ENCODE data around the gene ABHD5. TPM values are rescaled to one million over a fixed set of nuclear protein-coding genes. Genes with fewer than 3 reads are reported as not detected.
"Not testable (repeated sequence)": the region's sequence is repeated elsewhere in the genome, so short reads cannot be mapped to it uniquely, and the experiment has no call there.

Gene ABHD5
- total RNA-seq: 23.8 TPM

DNA sequence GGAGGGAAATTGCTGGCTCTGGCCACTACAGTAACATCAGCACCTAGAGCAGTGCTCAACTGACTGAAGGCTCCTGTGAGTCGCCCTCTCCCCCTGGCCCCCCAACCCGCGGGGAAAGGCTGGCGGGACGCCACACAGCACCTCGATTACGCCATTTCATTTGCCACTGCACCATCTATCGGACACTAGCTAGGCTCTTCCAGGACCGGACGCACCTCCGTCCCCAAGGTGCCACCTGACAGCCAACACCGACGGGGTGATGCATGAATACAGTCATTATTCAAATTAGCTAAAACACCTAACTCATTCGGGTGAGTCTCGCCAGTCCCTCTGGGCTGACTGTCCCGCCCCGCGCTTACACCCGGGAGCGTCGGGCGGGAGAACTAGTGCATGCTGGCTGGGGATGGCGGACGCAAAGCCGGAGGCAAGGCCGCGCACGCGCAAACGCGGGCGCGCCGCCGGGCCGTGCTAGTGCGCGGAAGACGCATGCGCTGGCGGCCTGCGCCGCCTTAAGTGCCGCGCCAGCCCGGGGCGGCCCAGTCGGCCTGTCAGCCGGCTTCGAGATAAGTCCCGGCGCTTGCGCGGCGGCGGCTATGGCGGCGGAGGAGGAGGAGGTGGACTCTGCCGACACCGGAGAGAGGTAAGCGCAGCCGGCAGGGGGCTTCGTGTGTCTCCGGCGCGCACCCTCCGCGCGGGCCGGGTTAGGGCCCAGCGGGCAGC lies at the start of gene ABHD5:
TSS of gene ABHD5 (plus strand) at position 539 of the 720 bp plus-strand sequence. CDS start at position 594, 55 bp downstream.
- DNase-seq: peak; percentile 97

DNA sequence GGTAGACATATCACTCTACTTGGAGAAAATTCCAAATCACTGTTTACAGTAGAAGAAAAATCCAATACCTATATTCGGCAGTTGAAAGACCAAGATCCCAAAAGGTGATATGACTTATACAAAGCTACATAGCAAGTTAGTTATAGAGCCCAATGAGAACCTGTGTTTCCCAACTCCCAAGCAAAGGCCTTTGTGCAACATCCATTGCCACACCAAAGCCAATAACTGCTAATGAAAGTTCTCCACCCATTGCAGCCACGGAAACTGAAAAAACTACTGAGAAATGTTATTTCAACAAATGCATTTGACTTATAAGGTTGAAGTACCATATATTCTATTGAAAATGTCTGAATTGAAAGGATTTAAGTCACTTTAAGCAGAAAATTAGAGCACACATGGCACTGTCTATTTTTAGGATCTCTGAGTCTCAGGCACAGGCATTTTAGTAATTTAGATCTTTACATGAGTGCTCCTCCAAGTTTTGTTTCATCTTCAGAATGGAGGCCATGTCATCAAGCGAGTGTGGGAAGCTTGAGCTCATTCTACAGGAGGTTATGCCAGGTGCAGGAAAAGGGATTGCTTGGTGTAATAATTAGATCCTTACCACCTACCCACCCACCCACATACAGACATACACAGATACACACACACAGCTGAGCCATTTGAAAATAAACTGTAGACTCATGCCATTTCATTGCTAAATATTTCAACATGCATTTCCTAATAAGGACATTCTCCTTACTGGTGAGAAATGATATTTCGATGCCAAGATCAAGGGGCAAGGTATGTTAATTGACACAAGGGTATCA lies 49.2 kb upstream of the ABHD5 start:
- no peak for DNase-seq

DNA sequence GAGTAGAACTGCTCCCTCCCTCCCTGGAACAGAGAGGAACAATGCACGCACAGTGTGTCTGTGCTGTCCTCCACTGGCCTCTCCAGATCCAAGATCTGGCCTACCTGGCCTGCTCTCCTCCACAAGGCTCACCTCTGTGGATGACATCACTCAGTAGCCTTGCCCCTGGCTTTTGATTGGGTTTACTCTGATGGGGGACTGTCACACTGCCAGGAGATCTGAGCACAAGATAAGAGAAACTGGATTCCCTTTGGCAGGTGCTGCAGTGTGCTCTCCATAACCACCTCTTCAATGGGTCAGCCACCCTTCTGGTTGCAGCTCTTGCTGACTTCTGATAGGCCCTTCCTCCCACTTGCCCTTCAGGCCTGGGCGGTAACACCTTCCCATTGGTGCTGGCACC lies 46.3 kb upstream of the ABHD5 start:
- no peak for DNase-seq

DNA sequence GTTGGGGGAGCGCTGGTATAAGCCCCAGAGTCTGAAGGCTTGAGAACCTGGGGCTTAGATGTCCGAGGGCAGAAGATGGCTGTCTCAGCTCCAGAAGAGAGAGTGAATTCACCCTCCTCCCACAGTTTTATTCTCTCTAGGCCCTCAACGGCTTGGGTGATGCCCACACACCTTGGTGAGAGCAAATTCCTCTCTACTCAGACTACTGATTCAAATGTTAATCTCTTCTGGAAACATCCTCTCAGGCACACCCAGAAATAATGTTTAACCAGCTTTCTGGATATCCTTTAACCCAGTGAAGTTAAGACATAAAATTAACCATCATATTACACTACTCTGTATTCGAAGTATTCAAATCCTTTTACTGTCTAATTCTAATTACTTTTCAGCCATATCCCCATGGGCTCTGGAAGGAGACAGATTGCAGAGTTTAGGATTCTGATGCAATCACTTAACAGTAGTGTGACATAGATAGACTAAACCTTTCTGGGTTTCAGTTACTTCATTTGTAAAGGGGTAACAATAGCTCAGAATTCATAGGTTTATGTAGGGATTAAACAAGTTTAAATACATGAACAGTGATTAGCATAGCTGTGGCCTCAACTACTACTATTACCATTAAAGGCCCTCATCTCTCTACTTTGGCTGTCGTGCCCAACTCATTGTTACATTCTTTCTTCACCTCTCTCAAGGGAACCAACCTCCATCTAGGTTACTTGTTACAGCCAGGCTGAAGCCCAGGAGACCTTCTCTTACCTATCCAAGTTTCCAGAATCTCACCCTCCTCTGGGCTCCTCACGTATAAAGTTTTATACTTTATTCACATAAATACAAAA lies 43.2 kb upstream of the ABHD5 start:
- no peak for DNase-seq

DNA sequence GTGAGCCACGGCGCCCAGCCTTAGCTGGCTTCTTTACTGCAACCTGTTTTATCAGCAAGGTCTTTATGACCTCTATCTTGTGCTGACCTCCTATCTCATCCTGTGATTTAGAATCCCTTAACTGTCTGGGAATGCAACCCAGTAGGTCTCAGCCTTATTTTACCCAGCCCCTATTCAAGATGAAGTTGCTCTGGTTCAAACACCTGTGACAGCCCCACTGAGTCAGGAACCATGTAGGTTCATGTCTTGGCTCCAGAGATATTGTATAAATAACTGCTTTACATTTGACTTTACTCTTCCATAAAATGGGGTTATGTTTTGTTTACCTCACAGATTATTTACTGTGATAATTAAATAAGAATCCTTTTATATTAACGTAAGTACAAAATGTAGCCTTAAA lies 41.8 kb upstream of the ABHD5 start:
- no peak for DNase-seq

DNA sequence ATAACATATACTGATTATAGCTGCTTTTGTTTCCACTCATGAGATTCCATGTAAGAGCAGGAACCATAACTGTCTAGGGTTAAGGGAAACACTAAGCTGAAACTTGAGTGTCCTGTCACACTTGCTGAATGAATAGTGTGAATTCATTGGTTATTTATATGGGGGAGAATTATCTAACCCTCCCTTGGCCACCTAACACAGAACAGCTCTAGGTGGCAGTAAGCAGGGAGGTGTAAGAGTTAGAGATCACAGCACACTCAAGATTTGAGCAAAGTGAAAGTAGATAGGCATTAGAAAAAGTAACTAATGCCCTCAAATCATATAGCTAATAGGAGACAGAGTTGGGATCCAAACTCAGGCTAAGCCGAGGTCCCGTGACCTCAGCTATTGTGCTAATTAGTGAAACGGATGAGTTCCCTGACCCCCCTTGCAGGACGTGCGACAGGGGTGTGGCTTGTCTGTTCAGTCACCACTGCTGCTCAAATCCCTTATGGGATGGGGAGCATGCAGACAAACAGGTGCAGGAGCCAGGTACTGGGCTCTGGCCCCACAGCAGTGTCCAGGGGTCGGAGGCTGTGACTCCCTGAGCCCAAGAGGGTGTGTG lies 41.3 kb upstream of the ABHD5 start:
- DNase-seq: no peak

DNA sequence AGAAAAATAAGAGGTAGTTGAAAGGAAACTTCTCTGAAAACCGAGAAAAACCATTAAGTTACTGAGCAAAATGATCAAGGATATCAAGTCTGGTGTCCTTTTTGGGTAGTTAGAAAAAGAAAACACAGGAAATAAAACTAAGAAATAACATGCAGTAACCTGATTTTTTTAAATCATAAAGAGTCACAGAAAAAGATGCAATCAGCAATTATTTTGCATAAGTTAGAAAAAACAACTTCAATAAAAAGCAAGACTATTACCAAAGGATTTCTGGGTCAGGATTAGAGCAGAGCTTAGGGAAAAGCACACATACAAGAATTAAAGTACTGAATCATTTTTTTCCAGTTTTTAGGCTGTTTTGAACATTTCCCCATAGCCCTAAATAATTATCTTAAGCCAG lies 40.4 kb upstream of the ABHD5 start:
- no peak for DNase-seq

DNA sequence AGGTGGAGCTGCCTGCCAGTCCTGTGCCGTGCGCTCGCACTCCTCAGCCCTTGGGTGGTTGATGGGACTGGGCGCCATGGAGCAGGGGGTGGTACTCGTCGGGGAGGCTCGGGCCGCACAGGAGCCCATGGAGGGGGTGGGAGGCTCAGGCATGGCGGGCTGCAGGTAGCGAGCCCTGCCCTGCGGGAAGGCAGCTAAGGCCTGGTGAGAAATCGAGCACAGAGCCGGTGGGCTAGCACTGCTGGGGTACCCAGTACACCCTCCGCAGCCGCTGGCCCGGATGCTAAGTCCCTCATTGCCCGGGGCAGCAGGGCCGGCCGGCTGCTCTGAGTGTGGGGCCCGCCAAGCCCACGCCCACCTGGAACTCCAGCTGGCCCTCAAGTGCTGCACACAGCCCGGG lies 34.3 kb upstream of the ABHD5 start:
- DNase-seq: not testable (repeated sequence)

DNA sequence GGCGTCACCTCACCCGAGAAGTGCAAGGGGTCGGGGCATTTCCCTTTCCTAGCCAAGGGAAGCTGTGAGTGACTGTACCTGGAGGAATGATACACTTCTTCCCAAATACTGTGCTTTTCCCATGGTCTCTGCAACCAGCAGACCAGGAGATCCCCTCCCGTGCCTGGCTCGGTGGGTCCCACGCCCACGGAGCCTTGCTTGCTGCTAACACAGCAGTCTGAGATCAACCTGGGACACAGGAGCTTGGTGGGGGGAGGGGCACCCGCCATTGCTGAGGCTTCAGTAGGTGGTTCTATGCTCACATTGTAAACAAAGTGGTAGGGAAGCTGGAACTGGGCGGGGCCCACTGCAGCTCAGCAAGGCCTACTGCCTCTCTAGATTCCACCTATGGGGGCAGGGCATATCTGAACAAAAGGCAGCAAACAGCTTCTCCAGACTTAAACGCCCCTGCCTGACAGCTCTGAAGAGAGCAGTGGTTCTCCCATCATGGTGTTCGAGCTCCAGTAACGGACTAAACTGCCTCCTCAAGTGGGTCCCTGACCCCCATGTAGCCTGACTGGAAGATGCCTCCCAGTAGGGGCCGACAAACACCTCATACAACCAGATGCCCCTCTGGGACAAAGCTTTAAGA lies 31.4 kb upstream of the ABHD5 start:
- DNase-seq: no peak

DNA sequence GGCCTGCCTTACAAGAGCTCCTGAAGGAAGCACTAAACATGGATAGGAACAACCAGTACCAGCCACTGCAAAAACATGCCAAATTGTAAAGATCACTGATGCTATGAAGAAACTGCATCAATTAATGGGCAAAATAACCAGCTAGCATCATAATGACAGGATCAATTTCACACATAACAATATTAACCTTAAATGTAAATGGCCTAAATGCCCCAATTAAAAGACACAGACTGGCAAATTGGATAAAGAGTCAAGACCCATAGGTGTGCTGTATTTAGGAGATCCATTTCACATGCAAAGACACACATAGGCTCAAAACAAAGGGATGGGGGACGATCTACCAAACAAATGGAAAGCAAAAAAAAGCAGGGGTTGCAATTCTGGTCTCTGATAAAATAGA lies 29.4 kb upstream of the ABHD5 start:
- DNase-seq: not testable (repeated sequence)

DNA sequence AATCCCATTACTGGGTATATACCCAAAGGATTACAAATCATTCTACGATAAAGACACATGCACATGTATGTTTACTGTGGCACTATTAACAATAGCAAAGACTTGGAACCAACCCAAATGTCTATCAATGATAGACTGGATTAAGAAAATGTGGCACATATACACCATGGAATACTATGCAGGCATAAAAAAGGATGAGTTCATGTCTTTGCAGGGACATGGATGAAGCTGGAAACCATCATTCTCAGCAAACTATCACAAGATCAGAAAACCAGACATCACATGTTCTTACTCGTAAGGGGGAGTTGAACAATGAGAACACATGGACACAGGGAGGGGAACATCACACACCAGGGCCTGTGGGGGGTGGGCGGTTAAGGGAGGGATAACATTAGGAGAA lies 25.7 kb upstream of the ABHD5 start:
- not testable (repeated sequence) for DNase-seq

DNA sequence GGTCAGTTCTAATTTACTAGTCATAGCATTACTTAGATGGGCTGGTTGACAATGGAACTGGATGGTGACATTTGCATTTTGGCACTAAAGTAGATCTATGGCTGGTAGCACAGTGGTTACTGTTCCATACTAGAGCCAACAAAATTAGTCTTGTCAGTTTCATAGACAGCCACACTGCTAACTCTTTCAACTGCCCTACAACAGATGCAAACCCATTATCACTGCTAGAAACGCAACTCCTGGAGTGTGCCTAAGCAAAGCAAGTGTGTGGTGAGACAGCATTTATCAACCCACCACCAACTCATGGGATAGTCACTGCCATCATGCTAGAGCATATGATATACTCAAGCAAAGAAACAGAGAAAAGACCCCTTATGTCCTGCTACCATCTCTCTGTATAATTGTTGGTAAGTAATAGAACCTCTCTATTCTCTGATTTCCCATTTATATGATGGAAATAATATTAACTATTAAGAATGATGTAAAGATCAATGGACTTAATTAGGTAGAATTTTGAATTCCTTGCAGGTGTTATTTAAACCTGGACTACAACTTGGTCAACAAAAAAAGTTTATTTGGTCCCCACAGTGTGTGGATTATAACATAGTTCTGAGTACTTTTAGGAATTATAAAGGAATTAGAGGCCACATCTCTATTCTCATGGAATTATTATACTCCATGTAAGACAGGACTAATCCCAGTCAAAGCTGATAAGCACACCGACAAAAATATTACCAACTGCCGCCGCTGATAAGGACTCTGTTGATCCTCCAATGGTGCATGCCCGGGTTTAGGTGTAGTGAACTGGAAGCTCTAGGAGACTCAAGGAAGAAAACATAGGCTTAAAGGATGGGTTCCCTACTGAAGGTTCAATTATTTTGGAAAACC lies 19.9 kb upstream of the ABHD5 start:
- no peak for DNase-seq

DNA sequence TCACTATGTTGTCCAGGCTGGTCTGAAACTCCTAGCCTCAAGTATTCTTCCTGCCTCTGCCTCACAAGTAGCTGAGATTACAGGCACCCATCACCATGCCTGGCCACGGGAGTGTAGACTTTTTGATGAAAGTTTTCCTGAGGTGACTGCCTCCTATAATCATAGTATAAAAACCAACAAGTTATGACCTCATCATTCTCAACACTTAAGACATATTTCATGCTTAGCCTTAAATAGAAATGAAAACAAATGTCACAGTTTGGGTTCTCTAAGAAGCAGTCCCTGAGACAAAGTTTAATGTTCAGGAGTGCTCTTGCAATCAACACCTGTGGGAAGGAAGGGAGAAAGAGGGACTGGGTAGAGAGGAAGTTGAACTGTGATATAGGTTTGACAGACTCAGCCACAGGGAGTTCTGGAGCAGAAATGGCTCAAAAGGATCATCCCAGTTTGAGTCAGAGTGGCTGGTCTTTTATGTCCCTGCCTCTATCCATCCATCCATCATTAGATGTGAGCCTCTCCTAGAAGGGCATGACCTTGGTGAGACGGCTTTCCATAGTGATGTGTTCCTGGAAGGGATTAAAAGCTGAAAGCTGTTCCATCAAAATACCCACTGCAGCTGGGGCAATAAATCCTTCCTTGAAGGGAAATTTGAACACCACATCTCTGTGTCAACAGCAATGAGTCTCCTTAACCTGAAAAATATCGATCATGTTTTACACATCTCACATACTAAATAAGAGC lies 16.2 kb upstream of the ABHD5 start:
- DNase-seq: no peak

DNA sequence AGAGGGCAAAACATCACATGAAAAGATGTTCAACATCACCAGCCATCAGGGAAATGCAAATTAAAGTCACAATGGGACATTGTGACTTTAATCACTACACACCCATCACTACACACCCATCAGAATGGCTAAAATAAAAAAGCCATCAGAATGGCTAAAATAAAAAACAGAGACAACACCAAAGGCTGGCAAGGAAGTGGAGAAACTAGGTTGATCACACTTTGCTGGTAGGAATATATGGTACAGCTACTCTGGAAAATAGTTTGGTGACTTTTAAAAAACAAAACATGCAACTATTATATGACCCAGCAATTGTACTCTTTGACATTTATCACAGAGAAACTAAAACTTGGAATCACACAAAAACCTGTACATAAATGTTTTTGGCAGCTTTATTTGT lies 15.1 kb upstream of the ABHD5 start:
- no peak for DNase-seq

DNA sequence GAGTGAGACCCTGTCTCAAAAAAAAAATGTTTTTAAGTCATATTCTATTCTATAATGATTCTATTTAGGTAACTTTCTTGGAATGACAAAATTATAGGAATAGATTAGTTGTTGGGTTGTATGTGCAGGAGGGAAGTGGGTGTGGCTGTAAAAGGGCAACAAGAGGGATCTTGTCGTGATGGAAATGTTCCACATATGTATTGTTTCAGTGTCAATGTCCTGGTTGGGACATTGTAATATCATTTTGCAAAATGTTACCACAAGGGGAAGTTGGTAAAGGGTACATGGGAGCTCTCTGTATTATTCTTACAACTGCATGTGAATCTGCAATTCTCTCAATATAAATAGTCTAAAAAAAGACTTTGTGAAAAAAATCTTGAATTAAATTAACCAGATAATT lies 14.3 kb upstream of the ABHD5 start:
- DNase-seq: no peak

DNA sequence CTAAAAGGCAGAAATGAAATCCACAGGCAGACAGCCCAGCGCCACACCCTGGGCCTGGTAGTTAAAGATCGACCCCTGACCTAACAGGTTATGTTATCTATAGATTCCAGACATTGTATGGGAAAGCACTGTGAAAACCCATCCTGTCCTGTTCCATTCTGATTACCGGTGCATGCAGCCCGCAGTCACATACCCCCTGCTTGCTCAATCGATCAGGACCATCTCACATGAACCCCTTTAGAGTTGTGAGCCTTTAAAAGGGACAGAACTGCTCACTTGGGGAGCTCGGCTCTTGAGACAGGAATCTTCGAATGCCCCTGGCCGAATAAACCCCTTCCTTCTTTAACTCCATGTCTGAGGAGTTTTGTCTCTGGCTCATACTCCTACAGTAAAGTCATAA lies 12.4 kb upstream of the ABHD5 start:
- DNase-seq: not testable (repeated sequence)

DNA sequence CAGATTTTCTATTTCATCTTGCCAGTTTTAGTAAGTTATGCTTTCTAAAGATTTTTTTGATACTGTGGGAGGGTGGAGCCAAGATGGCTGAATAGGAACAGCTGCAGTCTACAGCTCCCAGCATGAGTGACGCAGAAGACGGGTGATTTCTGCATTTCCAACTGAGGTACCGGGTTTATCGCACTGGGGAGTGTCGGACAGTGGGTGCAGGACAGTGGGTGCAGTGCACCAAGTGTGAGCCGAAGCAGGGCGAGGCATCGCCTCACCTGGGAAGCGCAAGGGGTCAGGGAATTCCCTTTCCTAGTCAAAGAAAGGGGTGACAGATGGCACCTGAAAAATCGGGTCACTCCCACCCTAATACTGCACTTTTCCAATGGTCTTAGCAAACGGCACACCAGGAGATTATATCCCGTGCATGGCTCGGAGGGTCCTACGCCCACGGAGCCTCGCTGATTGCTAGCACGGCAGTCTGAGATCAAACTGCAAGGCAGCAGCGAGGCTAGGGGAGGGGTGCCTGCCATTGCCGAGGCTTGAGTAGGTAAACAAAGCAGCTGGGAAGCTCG lies 11.8 kb upstream of the ABHD5 start:
- not testable (repeated sequence) for DNase-seq

DNA sequence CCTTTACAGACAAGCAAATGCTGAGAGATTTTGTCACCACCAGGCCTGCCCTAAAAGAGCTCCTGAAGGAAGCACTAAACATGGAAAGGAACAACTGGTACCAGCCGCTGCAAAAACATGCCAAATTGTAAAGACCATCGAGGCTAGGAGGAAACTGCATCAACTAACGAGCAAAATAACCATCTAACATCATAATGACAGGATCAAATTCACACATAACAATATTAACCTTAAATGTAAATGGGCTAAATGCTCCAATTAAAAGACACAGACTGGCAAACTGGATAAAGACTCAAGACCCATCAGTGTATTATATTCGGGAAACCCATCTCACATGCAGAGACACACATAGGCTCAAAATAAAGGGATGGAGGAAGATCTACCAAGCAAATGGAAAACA lies 9.9 kb upstream of the ABHD5 start:
- not testable (repeated sequence) for DNase-seq

DNA sequence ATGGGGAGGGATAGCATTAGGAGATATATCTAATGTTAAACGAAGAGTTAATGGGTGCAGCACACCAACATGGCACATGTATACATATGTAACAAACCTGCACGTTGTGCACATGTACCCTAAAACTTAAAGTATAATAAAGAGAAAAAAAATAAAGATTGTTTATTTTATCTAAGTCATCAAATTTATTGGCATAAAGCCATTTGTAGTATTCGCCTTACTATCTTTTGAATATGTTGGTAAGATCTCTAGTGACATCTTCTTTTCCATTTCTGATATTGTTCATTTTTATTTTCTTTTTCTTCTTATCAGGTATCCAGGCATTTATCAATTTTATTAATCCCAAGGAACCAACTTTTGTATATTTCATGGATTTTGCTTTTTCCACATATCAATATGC lies 5.8 kb upstream of the ABHD5 start:
- no peak for DNase-seq

DNA sequence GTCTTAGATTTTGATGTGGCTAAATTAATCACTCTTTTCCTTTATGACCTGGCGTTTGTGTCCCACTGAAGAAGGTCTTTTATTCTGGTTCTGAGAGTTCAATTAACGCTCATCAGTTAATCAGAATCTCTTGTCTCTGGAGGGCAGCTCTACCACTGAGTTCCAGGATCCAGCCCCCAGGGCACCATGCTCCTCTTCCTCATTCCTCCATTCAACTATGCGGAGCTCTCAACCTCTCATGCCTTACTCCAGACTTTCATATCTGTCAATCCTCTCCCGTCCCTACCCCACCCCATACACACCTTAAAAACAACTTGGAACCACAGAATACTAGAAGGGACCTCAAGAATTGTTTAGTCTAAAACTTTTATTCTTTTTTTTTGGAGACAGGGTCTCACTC lies 4.8 kb upstream of the ABHD5 start:
- DNase-seq: no peak
